HG03039 (cell line): ENCODE measurements around the gene CLCNKA.
"Not testable (repeated sequence)": the region's sequence is repeated elsewhere in the genome, so short reads cannot be mapped to it uniquely, and the experiment has no call there.

Source experiments
- ATAC-seq: cut with Tn5 transposase; IDR thresholded peaks from one replicate; pipeline ENCODE4 v1.9.1; 2021; ENCODE audit warnings: mild to moderate bottlenecking, moderate library complexity; ENCODE audit not compliant: unreplicated experiment

Gene CLCNKA

DNA sequence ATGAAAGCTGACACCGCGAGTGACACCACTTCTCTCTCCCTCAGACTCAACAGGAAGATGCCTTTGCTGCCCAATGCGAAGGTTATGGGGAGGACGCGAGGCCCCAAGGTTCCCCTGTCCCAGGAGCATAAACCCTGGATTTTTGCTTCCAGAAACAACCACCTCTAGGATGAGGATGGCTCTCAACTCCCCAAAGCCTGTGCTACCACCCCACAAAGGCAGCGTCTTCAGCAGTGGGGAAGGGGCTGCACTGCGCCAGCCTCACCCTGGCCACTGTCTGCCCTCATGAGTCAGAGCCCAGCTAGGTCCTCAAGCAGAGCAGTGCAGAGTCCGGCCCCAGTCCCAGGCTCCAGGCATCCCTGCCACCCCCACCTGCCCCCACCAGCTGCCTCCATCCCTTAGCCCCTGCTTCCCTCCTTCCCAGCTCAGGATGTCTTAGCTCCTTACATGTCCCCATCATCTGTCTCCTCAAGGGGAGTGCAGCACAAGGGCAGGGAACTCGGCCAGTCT, 24.7 kb upstream of the CLCNKA start:
- ATAC-seq: no peak

DNA sequence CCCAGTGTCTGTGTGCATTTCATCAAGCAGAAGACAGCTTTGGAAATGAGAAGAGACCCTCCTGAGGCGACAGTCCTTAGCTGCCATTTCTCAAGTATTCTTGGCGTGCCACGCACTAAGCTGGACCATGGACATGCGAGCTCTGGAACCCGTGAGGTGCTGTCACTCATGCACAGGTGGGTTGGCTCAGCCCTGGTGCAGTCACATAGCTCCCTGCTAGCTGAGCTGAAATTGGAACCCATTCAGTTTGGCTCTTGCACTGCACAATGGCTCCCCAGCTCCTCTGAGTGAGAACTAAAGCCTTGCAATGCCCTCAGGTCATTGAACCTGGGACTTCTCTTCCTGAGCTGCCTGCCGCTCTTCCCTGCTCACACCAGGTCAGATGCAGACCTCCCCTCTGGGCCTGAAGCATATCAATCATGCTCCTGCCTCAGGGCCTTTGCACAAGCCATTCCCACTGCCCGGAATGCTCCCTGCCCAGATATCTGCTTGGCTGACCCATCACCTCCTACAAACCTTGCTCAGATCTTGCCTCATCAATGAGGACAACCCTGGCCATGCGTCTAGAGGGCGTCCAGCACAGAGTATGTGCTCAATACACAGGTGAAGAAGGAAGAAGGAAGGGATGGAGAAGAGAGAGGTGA, 24.1 kb upstream of the CLCNKA start:
- no peak for ATAC-seq

DNA sequence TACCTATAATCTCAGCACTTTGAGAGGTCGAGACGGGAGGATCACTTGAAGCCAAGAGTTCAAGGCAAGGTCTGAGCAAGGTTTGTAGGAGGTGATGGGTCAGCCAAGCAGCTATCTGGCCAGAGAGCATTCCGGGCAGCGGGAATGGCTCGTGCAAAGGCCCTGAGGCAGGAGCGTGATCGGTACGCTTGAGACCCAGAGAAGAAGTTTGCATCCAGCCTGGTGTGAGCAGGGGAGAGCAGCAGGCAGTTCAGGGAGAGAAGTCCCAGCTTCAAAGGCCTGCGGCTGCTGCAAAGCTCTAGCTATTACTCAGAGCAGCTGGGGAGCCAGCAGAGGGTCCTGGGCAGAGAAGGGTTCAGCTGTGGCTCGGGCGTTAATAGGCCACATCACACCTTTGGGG, 22.9 kb upstream of the CLCNKA start:
- ATAC-seq: no peak

DNA sequence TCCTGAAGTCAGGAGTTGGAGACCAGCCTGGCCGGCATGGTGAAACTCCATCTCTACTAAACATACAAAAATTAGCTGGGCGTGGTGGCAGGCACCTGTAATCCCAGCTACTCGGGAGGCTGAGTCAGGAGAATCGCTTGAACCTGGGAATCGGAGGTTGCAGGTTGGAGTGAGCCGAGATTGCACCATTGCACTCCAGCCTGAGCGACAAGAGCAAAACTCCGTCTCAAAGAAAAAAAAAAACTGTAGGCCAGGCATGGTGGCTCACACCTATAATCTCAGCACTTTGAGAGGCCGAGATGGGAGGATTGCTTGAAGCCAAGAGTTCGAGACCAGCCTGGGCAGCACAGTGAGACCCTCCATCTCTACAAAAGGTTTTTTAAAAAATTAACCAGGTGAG, 20.6 kb upstream of the CLCNKA start:
- ATAC-seq: not testable (repeated sequence)

DNA sequence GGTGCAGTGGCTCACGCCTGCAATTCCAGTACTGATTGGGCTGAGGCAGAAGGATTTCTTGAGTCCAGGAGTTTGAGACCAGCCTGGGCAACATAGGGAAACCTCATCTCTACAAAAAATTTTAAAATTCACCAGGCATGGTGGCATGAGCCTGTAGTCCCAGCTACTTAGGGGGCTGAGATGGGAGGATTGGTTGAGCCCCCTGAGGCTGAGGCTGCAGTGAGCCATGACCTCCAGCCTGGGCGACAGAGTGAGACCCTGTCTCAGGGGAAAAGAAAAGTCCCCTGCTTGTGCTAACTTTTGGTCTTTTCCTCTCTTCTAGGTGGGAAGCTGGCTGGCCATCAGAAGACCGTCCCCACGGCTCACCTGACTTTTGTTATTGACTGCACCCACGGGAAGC, 16.2 kb upstream of the CLCNKA start:
- ATAC-seq: no peak

DNA sequence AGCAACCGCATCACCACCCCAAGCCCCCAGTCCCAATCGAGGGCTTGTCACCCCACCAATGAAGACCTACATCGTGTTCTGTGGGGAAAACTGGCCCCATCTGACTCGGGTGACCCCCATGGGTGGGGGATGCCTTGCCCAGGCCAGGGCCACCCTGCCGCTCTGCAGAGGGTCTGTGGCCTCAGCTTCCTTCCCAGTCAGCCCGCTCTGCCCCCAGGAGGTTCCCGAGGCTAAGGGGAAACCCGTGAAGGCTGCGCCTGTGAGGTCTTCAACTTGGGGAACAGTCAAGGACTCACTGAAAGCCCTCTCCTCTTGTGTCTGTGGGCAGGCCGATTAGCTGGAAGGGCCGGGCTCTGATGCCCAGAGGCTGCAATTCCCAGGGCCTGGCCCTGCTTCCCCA, 15.8 kb upstream of the CLCNKA start:
- ATAC-seq: no peak

DNA sequence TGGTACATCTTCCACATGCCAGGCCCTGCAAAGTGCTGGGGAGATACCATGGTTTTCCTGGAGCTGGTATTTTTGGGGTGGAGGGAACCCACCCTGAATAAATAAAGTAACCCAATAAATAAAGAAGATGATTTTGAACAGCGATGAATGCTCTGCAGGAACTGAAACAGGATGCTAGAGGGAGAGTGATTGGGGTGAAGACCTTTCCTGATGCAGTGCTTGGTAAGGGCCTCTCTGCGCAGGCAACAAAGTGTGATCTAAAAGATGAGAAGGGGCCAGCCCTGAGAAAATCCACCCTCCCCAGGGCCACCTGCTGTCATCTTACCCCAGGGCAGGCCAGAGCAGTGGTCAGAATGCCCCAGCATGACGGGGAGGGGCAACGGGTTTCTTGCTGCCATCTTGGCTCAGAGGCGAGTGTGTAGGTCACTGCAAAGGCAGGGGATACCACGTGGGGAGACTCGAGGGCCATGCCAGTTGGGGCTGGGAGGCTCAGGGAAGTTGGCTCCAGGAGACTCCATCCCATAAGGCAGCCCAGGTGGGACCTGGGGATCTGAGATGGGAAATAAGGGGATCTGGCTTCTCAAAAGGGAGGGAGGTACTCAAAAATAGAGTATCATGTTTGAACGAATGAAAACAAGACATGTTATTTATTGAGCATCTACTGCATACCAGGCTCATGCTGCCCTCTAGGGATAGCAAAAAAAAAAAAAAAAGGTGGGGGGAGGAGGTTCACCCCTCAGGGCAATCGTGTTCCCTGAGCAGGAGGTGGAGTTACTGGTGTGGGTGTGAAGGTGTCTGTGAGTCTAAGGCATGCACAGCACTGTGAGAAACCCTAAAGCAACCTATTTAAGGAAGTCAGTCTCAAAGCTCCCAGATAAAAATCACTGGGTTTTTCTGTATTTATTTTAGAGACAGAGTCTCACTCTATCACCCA, 15.0 kb upstream of the CLCNKA start:
- ATAC-seq: no peak

DNA sequence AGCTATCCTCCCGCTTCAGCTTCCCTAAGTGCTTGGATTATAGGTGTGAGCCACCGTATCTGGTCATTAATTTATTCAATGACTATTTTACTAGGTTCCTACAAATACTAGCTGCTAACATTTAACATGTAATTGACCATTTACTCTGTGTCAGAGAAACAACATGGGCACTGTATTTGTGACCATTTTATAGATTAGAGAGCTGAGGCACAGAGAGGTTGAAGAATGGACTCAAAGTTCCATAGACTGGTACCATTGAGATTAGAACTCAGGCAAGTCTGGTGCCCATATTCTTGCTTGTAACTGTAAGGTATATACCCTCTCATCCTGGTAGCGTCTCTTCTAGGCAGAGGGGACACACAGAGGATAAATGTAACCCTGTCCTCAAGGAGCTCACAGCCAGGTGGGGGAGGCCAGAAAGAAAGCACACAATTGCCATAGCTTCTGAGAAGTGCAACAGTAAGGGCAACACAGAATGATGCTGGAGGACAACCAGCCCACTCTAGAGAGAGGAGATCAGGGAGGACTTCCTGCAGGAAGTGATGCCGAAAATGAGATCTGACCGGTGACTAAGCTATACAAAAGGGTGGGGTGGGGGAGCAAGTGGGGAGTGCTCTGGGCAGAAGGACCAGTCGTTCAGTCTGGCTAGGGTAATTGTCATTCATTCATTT, 14.0 kb upstream of the CLCNKA start:
- no peak for ATAC-seq

DNA sequence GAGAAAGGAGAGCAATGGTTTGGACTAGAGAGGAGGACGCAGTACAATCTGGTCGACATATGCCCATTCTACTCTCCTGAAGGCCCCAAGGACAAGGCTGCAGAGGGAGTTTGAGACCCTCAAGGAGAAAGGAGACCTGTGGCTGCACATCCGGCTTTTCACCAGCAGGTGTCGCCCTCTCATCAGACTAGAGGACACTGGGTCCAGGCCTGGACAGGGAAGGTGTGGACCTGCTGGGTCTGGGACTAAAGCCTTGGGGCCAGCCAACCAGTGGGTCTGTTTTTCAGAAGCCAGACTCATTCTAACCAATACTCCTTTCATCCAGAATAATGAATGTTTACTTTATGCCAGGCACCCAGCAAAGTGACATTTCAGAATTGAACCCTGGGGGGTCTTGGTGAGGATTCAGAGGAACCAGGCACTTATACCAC, 12.8 kb upstream of the CLCNKA start:
- no peak for ATAC-seq

DNA sequence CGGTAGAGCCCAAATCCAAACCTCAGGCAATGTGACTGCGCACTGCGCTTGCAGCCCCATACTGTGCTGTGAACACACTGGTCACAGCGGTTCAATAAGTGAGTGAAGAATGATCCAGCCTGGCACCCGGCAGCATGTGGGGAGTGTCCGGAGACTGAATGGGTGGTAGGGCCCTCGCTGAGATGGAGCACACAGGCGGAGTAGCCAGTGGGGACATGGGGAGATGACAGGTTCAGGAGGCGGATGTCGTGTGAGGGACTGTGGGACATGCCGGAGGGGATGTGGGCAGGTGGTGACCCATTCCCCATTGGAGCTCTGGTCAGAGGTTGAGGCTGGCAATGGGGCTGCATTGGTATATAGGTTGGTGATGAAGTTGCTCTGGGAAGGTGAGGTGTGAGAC, 12.2 kb upstream of the CLCNKA start:
- ATAC-seq: no peak

DNA sequence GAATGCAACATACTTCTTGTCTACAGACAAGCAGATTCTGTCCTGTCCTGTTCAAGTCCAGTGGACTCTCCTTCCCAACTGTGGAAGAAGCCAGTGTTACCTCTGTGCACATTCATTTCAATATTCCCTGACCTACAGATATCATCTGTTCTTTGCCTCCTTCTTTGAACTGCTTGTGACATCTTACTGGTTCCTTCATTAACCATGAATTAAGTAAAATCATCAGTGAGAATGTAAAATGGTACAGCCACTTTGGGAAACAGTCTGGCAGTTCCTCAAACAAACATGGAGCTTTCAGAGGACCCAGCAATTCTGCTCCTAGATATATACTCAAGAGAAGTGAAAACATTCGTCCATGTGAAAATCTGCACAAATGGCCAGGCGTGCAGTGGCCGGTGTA, 11.0 kb upstream of the CLCNKA start:
- no peak for ATAC-seq

DNA sequence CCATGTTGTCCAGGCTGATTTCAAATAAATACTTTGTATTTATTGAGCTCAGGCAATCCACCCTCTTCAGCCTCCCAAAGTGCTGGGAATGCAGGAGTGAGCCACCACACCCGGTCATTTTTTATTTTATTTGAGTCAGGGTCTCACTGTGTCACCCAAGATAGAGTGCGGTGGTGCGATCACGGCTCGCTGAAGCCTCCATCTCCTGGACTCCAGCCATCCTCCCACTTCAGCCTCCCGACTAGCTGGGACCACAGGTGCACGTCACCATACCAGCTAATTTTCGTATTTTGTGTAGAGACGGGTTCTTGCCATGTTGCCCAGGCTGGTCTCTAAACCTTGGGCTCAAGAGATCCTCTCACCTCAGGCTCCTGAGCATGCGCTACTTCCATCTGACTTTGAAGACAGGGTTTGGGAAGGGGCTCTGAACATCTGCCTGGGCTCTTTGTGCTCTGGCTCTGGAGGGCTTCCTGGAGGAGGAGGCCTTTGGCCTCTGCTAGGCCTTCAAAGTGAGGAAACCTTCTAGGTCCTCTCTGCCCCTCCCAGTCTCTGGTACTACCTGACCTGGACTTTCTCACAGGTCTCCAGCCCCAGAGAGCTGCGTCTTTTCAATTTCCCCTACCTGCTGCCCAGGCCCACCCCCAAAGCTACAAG, 9.8 kb upstream of the CLCNKA start:
- no peak for ATAC-seq

DNA sequence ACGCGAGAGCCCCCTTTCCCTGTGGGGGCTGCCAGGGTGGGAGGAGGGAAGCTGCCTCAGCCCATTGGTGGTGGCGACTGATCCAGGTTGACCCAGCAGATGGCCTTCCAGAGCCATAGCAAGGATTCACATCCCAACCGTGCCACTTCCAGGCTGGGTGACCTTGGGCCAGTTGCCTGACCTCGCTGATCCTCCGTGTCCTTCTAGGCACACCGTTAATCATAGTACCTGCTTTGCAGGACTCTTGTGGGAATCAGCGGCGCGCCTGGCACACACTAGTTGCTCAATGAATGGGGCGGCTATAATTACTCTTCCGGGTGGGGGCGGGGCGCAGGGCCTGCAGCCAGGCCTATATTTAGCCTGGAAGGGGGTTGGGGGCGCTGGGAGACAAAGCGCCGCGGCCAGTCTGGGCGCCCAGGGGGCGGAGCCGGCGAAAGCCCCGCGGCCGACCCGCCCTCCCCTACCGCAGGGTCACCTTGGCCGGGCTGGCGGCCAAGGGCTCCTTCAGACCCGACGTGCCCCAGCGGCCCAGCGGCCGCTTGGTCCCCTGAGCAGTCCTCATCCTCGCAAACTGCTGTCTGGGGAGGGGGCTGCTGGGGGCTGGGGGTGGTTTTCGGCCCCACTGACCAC, 9.1 kb upstream of the CLCNKA start:
- no peak for ATAC-seq

DNA sequence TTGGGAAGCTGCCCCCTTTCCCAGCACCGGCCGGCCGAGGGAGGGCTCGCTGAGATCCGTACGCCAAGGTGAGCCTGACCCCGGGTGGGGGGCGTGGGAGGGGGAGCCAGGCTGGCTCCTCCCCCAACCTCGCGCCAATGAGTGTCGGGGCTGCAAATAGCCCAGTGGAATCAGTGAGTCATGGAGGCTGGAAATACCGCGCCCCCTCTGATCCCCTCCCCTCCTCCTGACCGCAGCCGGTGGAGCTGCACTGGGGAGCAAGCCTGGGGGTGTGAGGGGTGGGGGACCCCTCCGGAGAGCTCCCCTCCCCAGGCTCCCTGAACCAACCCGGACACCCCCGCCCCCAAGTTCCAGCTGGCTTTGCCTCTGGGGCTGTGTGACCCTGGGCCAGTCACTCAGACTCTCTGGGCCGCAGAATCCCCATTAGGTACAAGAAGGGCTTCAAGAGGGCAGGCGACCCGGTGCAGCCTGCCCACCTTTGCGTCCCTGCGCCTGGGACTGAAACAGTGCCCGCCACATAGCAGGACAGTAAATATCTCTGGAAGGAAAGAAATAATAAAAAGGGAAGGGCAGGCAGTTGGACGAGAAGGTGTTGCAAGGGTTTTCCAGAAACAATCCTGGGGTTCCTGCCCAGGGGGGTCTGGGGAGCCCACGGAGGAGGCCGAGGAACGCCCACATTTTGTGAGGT, 8.5 kb upstream of the CLCNKA start:
- ATAC-seq: no peak

DNA sequence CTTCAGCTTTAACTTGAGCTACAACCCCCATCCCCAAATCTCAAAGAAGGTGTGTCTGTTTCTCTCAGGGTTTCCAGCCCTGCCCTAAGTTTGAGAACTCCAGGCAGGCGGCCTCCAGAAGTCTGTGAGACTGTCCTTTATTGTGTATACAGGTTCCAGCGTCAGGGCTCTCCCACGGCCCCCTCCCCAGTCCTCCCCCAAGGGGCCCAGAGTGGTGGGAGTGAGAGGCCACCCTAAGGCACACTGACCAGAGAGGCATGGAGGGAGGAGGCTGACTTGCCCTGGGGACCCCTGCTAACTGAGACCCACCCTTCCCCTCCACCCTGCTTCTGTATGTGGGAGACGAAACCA, 8.0 kb upstream of the CLCNKA start:
- ATAC-seq: no peak

DNA sequence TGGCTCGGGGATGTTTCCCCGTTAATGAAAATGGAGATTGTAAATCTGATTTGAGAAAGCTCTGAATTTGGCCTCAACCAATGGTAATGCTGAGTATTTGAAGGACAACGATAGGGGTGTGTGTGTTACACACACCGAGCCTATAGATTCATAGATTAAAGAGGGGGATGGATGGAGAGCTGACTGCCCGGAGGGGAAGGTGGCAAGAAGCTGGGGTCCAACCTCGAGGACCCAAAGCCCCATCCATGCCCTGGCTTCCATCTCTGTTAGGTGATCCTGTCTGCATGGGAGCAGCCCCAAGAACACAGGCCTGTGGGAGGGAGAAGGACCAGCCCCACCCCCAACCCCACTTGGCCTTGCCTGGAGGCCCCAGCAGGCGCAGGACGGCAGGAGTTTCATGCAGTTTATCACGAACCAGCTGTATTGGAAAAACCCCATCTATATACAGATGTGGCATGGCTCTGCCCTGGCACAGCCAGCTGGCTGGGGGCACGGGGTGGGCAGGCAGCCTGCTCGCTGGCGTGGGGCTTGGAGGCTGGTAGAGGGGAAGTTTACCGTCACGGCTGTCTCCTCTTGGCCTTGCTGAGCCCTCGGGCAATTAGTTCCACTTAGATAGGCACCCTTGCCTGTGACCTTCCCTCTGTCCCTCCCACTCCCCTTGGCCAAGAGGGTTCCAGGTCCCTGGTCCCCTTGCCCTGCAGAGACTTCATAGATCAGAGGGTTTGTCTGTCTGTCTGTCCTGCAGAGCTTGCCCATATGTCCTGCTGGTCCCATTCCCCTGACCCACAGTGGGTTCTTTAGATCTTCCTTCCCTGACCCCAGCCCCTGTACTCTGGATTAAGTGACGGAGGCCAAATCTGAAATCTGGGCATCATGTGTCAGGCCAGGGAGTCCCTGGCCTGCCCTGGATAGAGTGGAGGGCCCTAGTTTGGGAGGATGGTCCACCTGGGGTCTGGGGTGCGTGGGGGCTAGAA, 7.0 kb upstream of the CLCNKA start:
- no peak for ATAC-seq

DNA sequence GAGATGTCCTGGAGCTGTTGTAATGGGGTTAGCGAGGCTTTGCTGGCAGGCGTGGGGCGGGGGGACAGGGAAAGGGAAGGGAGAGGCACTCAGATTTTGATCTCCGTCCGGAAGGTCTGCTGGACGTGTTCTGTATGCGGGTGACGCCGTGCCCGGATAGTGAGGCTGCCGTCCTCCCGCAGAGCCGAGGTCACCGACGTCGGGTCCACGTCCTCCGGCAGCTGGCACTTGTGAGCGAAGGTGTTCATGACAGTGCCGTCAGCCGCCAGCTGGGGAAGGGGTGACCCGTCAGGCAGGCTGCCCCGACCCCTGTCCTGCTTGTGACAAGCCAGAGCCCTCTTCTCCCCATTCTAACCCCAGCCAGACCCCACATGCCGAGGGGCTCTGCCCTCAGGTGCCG, 6.3 kb upstream of the CLCNKA start:
- ATAC-seq: no peak

DNA sequence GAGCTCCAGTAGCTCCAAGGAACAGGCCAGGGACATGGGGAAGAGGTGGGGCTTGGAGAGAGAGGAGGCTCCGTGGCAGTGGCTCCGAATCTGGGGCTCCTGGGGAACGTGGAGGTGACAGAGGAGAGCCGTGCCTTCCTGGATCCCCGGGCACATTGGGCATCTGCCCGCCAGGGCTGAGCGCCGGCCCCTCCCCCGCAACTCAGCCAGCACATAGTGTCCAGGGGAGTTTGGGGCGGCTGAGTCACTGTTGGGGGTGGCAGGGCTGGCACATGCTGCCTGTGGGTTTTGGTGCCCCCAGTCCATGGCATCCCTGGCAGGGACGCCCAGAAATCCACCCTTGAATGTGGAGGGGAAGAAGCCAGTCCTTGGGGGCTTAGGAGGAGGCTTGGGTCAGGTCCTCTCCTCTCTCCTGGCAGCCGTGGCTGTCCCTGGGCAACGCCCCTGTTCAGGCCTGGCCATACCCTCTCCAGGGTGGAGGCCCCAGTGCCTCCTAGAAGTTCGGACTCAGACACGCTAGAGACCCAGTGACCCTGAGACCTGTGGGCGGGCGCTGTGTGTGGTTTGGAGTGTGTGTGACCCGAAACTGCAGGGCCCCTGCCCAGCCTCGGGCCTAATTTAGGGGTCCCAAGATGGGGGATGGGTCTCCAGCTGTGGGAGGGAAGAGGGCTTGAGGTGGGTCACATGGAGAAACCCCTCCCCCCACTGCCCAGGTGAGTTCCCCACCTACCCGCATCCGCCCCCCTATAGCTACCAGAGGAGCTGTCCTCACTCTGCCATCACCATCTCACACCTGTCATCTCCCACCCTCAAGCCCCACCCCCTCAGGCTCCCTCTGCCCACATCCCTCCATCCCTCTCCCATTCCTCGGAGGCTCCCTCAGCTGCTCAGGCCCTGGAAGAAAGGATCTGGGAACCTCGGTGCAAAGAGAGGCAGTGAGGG, 5.6 kb upstream of the CLCNKA start:
- no peak for ATAC-seq
